ENCODE data around the gene CRYGN. TPM values are rescaled to one million over a fixed set of nuclear protein-coding genes. Genes with fewer than 3 reads are reported as not detected.

Gene CRYGN
- total RNA-seq, 1 donor from 2014 or later: 0.41 TPM

DNA sequence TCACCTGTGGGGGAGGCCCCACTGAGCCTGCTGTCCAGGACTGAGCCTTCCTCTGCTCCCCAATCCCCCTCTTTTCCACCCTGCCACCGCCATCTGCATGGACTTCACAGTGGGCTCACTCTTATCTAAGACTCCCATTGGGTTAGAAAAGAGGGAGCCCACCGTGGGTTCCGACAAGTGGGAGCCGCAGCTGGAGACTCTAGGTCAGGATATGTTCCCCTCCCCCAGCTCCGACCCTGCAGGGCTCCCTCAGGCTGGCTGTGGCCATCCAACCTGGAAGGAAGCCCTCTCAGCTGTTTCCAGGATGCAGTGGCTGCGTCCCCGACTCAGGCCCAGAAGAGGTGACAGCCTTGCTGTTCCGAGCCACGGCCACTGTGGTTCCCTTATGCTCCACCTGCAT, 34.9 kb downstream of the CRYGN start:
- DNase-seq: no peak
- Histone ChIP-seq H3K27ac (replicated peaks) (peak overlapping the region; percentile 33), H3K4me3 (no peak overlapping the region), H3K9me3 (replicated peaks) (no peaks in the 10 kb centered on the region), H3K27me3 (ENCODE audit: low read depth) (peaks cover 56% of the 10 kb centered on the region), H3K36me3 (no peaks in the 10 kb centered on the region), H3K4me1 (peaks cover 17% of the 10 kb centered on the region)
- intact Hi-C loops (cut with micrococcal nuclease): no loop called here
- TF ChIP-seq, protein P1, sequence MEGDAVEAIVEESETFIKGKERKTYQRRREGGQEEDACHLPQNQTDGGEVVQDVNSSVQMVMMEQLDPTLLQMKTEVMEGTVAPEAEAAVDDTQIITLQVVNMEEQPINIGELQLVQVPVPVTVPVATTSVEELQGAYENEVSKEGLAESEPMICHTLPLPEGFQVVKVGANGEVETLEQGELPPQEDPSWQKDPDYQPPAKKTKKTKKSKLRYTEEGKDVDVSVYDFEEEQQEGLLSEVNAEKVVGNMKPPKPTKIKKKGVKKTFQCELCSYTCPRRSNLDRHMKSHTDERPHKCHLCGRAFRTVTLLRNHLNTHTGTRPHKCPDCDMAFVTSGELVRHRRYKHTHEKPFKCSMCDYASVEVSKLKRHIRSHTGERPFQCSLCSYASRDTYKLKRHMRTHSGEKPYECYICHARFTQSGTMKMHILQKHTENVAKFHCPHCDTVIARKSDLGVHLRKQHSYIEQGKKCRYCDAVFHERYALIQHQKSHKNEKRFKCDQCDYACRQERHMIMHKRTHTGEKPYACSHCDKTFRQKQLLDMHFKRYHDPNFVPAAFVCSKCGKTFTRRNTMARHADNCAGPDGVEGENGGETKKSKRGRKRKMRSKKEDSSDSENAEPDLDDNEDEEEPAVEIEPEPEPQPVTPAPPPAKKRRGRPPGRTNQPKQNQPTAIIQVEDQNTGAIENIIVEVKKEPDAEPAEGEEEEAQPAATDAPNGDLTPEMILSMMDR (IDR thresholded peaks at IDR 0.05; ENCODE audit: borderline replicate concordance): no peak

DNA sequence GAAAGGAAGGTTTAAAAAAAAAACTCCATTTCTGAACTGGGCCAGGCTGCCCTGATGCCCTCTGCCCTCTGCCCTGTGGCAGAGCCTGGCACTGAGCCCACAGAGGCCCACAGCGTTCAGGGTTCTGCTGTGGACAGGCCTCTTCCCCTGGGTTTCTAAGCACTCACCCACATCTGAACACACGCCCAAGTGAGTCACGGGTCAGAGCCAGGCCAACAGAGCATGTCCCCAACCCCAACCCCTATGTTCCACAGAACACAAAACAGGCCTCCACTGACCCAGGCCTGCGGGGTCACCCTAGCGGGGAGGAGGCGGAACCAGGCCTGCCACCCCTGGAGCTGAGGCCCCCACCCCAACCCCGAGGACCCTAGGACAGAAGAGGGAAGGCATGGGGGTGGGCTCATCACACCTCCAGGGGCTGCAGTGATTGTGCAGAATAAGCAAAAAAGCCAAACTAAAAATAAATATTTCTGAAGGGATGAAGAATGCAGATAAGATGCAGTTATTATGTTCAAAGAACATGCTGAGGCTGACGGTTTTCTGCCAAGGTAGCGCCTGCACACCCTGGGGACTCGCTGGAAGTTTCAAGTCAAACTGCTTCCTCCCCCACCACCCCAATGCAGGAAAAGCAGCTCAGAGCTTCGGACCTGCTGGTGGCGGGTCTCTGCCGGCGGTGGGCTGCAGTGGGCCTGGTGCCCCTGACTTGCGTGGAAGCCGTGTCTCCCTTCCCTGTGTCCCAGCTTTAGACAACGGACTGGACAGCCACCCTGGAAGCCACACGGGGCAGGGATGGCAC, 35.5 kb downstream of the CRYGN start:
- peaks cover 54% of the 10 kb centered on the region for H3K27me3 ChIP-seq (ENCODE audit: low read depth)
- no peak for DNase-seq
- no peaks in the 10 kb centered on the region for H3K9me3 ChIP-seq (replicated peaks)
- H3K27ac ChIP-seq (replicated peaks): peak overlapping the region; percentile 33
- intact Hi-C loops (cut with micrococcal nuclease): no loop called here
- peaks cover 10% of the 10 kb centered on the region for H3K4me1 ChIP-seq
- TF ChIP-seq, protein P1 (IDR thresholded peaks at IDR 0.05; ENCODE audit: borderline replicate concordance): no peak
- H3K4me3 ChIP-seq: no peak overlapping the region
- H3K36me3 ChIP-seq: no peaks in the 10 kb centered on the region

DNA sequence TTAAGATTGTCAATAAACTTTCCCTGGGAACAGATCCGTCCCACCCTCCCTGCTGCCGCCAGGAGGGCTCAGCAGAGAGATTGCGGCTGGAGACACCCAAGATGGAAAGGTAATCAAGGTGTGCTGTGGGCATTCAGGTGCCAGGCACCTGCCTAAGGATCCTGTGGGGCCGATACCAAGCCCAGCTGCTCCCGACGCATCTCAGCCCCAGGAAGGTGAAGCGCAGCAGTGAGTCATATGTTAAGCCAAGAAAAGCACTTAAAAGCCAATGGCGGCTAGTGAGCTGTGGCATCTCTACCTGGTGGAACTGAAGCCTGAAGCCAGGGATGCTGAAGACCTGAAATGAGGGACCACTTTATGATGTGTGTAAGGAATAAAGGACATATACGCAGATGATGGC, 36.2 kb downstream of the CRYGN start:
- Histone ChIP-seq H3K9me3 (replicated peaks) (no peaks in the 10 kb centered on the region), H3K27me3 (ENCODE audit: low read depth) (peaks cover 48% of the 10 kb centered on the region), H3K27ac (replicated peaks) (peak overlapping the region; percentile 33), H3K4me1 (peaks cover 5% of the 10 kb centered on the region), H3K4me3 (no peak overlapping the region), H3K36me3 (no peaks in the 10 kb centered on the region)
- TF ChIP-seq, protein P1 (IDR thresholded peaks at IDR 0.05; ENCODE audit: borderline replicate concordance): no peak
- intact Hi-C loops (cut with micrococcal nuclease): no loop called here
- no peak for DNase-seq

DNA sequence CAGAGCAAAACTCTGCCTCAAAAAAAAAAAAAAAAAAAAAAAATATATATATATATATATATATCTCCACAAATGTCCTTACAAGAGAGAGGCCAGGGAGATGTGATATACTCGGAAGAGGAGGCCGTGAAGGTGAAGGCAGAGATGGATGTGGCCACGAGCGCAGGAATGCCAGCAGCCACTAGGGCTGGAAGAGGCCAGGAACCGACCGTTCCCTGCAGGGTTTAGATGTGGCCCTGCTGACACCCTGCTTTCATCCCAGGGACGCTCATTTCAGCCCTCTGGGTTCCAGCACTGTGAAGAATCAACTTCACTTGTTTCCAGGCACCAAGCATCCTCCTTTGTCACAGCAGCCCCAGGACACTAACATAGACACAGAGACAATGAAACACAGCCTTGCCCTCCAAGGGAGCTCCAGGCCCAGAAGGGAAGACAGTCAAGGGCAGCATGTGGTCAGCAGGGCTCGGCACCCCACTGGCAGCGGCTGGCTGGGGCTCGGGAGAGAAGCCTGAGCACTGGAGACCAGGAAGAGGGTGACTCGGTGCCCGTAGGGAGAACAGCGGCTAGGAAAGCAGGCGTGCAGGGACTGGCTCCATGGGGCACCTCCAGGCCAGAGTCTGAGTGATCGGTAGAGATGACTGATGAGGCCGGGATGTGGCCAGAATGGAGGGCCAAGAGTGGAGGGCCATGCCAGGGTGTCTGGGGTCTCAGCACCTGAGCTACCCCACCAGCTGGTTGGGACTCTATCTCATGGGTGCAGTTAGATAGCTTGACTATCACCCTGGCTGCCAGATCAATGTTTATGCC, 37.7 kb downstream of the CRYGN start:
- H3K36me3 ChIP-seq: no peaks in the 10 kb centered on the region
- no peak overlapping the region for H3K4me3 ChIP-seq
- no peak for DNase-seq
- intact Hi-C loops (cut with micrococcal nuclease): no loop called here
- peaks cover 33% of the 10 kb centered on the region for H3K27me3 ChIP-seq (ENCODE audit: low read depth)
- TF ChIP-seq, protein P1 (IDR thresholded peaks at IDR 0.05; ENCODE audit: borderline replicate concordance): no peak
- H3K27ac ChIP-seq (replicated peaks): no peak overlapping the region
- H3K9me3 ChIP-seq (replicated peaks): no peaks in the 10 kb centered on the region
- no peaks in the 10 kb centered on the region for H3K4me1 ChIP-seq

DNA sequence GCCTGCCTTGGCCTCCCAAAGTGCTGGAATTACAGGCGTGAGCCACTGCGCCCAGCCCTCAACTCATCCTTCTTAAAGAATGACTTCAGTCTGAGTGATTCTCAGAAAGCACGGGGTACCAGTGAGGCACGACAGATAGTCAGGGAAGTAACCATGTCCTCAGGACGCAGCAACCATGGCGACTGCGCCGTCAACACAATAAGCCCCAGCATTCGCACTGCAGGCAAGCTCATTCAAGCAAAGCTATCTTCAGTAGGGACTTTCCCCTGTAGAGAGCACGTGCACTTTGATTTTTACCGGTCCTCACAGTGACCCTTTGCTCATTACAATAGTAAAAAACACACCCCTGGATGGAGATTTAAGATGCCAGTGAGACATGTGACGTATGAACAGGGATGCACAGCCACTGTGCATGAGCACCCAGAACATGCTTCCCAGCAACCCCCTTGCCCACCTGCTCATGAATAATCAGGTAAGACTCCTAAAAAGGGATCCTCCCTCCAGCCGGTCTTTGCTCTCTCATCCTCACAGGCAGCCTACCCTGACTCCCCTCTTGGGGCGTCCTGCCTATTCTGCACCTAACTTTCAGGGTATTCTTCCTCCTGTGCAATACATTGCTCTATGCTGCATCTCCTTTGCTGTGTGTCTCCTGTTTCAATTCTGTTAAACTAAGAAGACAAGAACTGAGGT, 39.2 kb downstream of the CRYGN start:
- no peak for DNase-seq
- Histone ChIP-seq H3K4me3 (no peak overlapping the region), H3K27me3 (ENCODE audit: low read depth) (peaks cover 18% of the 10 kb centered on the region), H3K27ac (replicated peaks) (no peak overlapping the region), H3K4me1 (no peaks in the 10 kb centered on the region), H3K9me3 (replicated peaks) (no peaks in the 10 kb centered on the region), H3K36me3 (no peaks in the 10 kb centered on the region)
- TF ChIP-seq, protein P1 (IDR thresholded peaks at IDR 0.05; ENCODE audit: borderline replicate concordance): no peak
- intact Hi-C loops (cut with micrococcal nuclease): no loop called here
